ENCODE measurements around the gene DAPK3.

DNA sequence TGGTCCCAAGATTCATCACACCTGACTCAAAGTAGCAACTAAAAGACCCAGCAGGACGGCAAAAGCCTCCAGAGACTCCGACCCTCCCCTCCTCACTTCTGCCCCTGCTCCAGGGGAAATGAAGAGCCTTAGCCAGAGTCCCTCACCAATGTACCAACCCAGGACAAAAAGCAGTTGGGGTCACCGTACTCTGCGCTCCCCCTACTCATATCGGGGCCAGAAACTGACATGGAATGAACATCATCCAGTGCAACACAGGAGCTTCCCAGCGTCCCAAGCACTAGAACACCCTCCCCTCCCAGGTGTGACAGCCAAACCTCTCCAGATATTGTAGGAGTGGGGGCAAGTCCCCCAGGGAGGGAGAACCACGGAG is 12.6 kb upstream of the DAPK3 start:
- no peak for TF ChIP-seq CTCF (IDR thresholded peaks at IDR 0.05; ENCODE audit: low read length)
- no peak for TF ChIP-seq EZH2 (IDR thresholded peaks at IDR 0.05; ENCODE audit: borderline replicate concordance, low read length)

All from OCI-LY1 (cell line).